ENCODE data around the gene TOGARAM1. TPM values are rescaled to one million over a fixed set of nuclear protein-coding genes. Genes with fewer than 3 reads are reported as not detected.

TOGARAM1 gene
- total RNA-seq, 1 experiment from 2014 or later, result 6.4 TPM

DNA sequence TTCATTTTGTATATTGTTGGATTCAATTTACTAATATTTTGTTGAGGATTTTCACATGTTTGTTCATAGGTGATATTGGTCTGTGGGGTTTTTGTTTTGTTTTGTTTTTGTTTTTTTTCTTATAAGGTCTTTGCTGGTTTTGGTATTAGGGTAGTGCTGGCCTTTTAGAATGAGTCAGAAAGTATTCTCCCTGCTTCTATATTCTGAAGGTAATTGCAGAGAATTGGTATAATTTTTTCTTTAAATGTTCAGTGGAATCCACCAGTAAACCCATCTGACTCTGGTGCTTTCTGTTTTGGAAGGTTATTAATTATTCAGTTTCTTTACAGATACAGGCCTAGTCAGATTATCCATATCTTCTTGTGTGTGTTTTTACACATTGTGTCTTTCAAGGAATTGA lies 8.9 kb downstream of the TOGARAM1 start:
- CTCF ChIA-PET, result no interaction called here

DNA sequence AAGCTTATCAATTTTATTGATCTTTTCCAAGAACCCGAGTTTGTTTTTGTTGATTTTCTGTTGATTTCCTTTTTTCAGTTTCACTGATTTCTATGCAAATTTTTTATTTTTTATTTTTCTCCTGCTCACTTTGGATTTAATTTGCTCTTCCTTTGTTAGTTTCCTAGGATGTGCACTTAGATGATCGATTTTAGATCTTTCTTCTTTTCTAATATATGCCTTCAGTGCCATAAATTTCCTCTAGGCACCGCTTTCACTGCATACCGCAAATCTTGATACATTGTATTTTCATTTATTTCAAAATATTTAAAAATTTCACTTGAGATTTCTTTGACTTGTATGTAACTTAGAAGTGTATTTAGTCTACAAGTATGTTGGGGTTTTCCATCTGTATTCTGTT lies 9.5 kb downstream of the TOGARAM1 start:
- ATAC-seq (no peak), DNase-seq (ENCODE audit: low spot score) (no peak)
- TF ChIP-seq, protein P1, sequence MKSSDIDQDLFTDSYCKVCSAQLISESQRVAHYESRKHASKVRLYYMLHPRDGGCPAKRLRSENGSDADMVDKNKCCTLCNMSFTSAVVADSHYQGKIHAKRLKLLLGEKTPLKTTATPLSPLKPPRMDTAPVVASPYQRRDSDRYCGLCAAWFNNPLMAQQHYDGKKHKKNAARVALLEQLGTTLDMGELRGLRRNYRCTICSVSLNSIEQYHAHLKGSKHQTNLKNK (CRISPR knock-in tag; IDR thresholded peaks at IDR 0.05), result no peak
- TF ChIP-seq NFYB (CRISPR knock-in tag; conservative IDR thresholded peaks at IDR 0.05; ENCODE audit: low read depth), result no peak
- TF ChIP-seq, protein P2, sequence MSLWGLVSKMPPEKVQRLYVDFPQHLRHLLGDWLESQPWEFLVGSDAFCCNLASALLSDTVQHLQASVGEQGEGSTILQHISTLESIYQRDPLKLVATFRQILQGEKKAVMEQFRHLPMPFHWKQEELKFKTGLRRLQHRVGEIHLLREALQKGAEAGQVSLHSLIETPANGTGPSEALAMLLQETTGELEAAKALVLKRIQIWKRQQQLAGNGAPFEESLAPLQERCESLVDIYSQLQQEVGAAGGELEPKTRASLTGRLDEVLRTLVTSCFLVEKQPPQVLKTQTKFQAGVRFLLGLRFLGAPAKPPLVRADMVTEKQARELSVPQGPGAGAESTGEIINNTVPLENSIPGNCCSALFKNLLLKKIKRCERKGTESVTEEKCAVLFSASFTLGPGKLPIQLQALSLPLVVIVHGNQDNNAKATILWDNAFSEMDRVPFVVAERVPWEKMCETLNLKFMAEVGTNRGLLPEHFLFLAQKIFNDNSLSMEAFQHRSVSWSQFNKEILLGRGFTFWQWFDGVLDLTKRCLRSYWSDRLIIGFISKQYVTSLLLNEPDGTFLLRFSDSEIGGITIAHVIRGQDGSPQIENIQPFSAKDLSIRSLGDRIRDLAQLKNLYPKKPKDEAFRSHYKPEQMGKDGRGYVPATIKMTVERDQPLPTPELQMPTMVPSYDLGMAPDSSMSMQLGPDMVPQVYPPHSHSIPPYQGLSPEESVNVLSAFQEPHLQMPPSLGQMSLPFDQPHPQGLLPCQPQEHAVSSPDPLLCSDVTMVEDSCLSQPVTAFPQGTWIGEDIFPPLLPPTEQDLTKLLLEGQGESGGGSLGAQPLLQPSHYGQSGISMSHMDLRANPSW (CRISPR knock-in tag; conservative IDR thresholded peaks at IDR 0.05; ENCODE audit: low read depth), result no peak
- no peak for TF ChIP-seq GTF2I (CRISPR knock-in tag; conservative IDR thresholded peaks at IDR 0.05)
- TF ChIP-seq NR1H2 (CRISPR knock-in tag; IDR thresholded peaks at IDR 0.05), result no peak
- TF ChIP-seq, protein P3, sequence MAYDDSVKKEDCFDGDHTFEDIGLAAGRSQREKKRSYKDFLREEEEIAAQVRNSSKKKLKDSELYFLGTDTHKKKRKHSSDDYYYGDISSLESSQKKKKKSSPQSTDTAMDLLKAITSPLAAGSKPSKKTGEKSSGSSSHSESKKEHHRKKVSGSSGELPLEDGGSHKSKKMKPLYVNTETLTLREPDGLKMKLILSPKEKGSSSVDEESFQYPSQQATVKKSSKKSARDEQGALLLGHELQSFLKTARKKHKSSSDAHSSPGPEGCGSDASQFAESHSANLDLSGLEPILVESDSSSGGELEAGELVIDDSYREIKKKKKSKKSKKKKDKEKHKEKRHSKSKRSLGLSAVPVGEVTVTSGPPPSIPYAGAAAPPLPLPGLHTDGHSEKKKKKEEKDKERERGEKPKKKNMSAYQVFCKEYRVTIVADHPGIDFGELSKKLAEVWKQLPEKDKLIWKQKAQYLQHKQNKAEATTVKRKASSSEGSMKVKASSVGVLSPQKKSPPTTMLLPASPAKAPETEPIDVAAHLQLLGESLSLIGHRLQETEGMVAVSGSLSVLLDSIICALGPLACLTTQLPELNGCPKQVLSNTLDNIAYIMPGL (CRISPR knock-in tag; IDR thresholded peaks at IDR 0.05), result no peak
- TF ChIP-seq, protein P4, sequence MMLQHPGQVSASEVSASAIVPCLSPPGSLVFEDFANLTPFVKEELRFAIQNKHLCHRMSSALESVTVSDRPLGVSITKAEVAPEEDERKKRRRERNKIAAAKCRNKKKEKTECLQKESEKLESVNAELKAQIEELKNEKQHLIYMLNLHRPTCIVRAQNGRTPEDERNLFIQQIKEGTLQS (CRISPR knock-in tag; conservative IDR thresholded peaks at IDR 0.05), result no peak
- TF ChIP-seq, protein P5, sequence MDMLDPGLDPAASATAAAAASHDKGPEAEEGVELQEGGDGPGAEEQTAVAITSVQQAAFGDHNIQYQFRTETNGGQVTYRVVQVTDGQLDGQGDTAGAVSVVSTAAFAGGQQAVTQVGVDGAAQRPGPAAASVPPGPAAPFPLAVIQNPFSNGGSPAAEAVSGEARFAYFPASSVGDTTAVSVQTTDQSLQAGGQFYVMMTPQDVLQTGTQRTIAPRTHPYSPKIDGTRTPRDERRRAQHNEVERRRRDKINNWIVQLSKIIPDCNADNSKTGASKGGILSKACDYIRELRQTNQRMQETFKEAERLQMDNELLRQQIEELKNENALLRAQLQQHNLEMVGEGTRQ (CRISPR knock-in tag; IDR thresholded peaks at IDR 0.05), result no peak
- TF ChIP-seq EMX1 (CRISPR knock-in tag; IDR thresholded peaks at IDR 0.05), result no peak
- no peak for TF ChIP-seq ELF4 (CRISPR knock-in tag; IDR thresholded peaks at IDR 0.05; ENCODE audit: low read depth)
- no peak for TF ChIP-seq KAT7 (CRISPR knock-in tag; IDR thresholded peaks at IDR 0.05; ENCODE audit: borderline replicate concordance)
- TF ChIP-seq SP1 (CRISPR knock-in tag; conservative IDR thresholded peaks at IDR 0.05), result no peak
- CTCF ChIA-PET, result no interaction called here
- H3K4me3 Mint-ChIP-seq, result no peak overlapping the region
- H3K27me3 Mint-ChIP-seq (ENCODE audit: low read depth), result no peaks in the 10 kb centered on the region
- H3K27ac Mint-ChIP-seq, result no peak overlapping the region
- POLR2A ChIA-PET, result no interaction called here
- H3K36me3 Mint-ChIP-seq, result peaks cover 10% of the 10 kb centered on the region
- 0 out of 2 replicates have a peak, but pooled peaks cover 4% of the 10 kb centered on the region for H3K9me3 Mint-ChIP-seq
- peaks cover 17% of the 10 kb centered on the region for H3K4me1 Mint-ChIP-seq

More for the DNA sequence above, 8.9 kb downstream of the TOGARAM1 start:
- no peak overlapping the region for H3K27ac Mint-ChIP-seq
- peaks cover 17% of the 10 kb centered on the region for H3K4me1 Mint-ChIP-seq
- ATAC-seq, result no peak
- DNase-seq (ENCODE audit: low spot score), result no peak
- peaks cover 10% of the 10 kb centered on the region for H3K36me3 Mint-ChIP-seq
- H3K9me3 Mint-ChIP-seq, result 0 out of 2 replicates have a peak, but pooled peaks cover 4% of the 10 kb centered on the region
- POLR2A ChIA-PET, result no interaction called here
- H3K4me3 Mint-ChIP-seq, result no peak overlapping the region
- no peak for TF ChIP-seq HMGA2 (CRISPR knock-in tag; IDR thresholded peaks at IDR 0.05)
- TF ChIP-seq, protein P2 (CRISPR knock-in tag; conservative IDR thresholded peaks at IDR 0.05; ENCODE audit: low read depth), result no peak
- no peak for TF ChIP-seq SMAD3 (CRISPR knock-in tag; IDR thresholded peaks at IDR 0.05; ENCODE audit: borderline replicate concordance)
- no peak for TF ChIP-seq TEAD4 (CRISPR knock-in tag; IDR thresholded peaks at IDR 0.05)
- no peak for TF ChIP-seq ZNF263 (CRISPR knock-in tag; IDR thresholded peaks at IDR 0.05; ENCODE audit: low read depth)
- TF ChIP-seq SOX15 (CRISPR knock-in tag; IDR thresholded peaks at IDR 0.05), result no peak
- TF ChIP-seq KAT7 (CRISPR knock-in tag; IDR thresholded peaks at IDR 0.05; ENCODE audit: borderline replicate concordance), result no peak
- TF ChIP-seq, protein P6, sequence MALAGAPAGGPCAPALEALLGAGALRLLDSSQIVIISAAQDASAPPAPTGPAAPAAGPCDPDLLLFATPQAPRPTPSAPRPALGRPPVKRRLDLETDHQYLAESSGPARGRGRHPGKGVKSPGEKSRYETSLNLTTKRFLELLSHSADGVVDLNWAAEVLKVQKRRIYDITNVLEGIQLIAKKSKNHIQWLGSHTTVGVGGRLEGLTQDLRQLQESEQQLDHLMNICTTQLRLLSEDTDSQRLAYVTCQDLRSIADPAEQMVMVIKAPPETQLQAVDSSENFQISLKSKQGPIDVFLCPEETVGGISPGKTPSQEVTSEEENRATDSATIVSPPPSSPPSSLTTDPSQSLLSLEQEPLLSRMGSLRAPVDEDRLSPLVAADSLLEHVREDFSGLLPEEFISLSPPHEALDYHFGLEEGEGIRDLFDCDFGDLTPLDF (CRISPR knock-in tag; IDR thresholded peaks at IDR 0.05), result no peak
- TF ChIP-seq IRF2 (CRISPR knock-in tag; IDR thresholded peaks at IDR 0.05; ENCODE audit: borderline replicate concordance, low read depth), result no peak
- TF ChIP-seq, protein P7, sequence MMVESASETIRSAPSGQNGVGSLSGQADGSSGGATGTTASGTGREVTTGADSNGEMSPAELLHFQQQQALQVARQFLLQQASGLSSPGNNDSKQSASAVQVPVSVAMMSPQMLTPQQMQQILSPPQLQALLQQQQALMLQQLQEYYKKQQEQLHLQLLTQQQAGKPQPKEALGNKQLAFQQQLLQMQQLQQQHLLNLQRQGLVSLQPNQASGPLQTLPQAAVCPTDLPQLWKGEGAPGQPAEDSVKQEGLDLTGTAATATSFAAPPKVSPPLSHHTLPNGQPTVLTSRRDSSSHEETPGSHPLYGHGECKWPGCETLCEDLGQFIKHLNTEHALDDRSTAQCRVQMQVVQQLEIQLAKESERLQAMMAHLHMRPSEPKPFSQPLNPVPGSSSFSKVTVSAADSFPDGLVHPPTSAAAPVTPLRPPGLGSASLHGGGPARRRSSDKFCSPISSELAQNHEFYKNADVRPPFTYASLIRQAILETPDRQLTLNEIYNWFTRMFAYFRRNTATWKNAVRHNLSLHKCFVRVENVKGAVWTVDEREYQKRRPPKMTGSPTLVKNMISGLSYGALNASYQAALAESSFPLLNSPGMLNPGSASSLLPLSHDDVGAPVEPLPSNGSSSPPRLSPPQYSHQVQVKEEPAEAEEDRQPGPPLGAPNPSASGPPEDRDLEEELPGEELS (CRISPR knock-in tag; IDR thresholded peaks at IDR 0.05), result no peak
- TF ChIP-seq NR1H2 (CRISPR knock-in tag; IDR thresholded peaks at IDR 0.05), result no peak
- no peak for TF ChIP-seq PRRX2 (CRISPR knock-in tag; IDR thresholded peaks at IDR 0.05)
- no peak for TF ChIP-seq NFE2L1 (CRISPR knock-in tag; IDR thresholded peaks at IDR 0.05)
- no peak for TF ChIP-seq SP1 (CRISPR knock-in tag; conservative IDR thresholded peaks at IDR 0.05)
- no peak for TF ChIP-seq ZNF219 (CRISPR knock-in tag; IDR thresholded peaks at IDR 0.05; ENCODE audit: borderline replicate concordance)
- no peak for TF ChIP-seq EMX1 (CRISPR knock-in tag; IDR thresholded peaks at IDR 0.05)
- TF ChIP-seq FOXJ3 (CRISPR knock-in tag; IDR thresholded peaks at IDR 0.05; ENCODE audit: borderline replicate concordance), result no peak
- no peaks in the 10 kb centered on the region for H3K27me3 Mint-ChIP-seq (ENCODE audit: low read depth)

Data from WTC11 (cell line).